CD14-positive monocyte (primary cell): ENCODE results near the gene ZIC5. TPM values are rescaled to one million over a fixed set of nuclear protein-coding genes. Genes with fewer than 3 reads are reported as not detected.
A peak's percentile ranks its signal among the peaks of the same experiment; 100 is the strongest.

Experiments
- DNase-seq, 3 donors: peaks; one replicate each; pipeline ENCODE4 v3.0.0-alpha.2; 2011 to 2022
- H2AFZ ChIP-seq: 2 replicates; pipeline ENCODE4 v1.6.0; 2012; ENCODE audit warnings: mild to moderate bottlenecking, low read depth, low read length, inconsistent platforms; ENCODE audit not compliant: insufficient read depth, poor library complexity, severe bottlenecking
- H3K27ac ChIP-seq, 2 donors: 1 replicate in 1 of 2; 2 replicates in 1 of 2; pipeline ENCODE4 v1.5.1; 2012 to 2013; ENCODE audit warnings: low read length in 2 of 2, control low read depth in 1 of 2, inconsistent platforms in 1 of 2, low read depth in 1 of 2, mild to moderate bottlenecking in 1 of 2
- H3K27me3 ChIP-seq, 2 donors: one replicate each; pipeline versions ENCODE4 v1.6.0 to v1.6.1; 2011 to 2013; ENCODE audit warnings: low read length in 2 of 2; ENCODE audit not compliant: control insufficient read depth in 2 of 2, insufficient read depth in 2 of 2
- H3K36me3 ChIP-seq, 2 donors: replicated peaks in 1 of 2; 1 replicate in 1 of 2; 2 replicates in 1 of 2; pipeline versions ENCODE4 v1.5.1 to v1.6.1; 2012 to 2013; ENCODE audit warnings: low read length in 2 of 2, control low read depth in 1 of 2, inconsistent platforms in 1 of 2, mild to moderate bottlenecking in 1 of 2; ENCODE audit not compliant: insufficient read depth in 2 of 2, control insufficient read depth in 1 of 2
- H3K4me1 ChIP-seq, 2 donors: 1 replicate in 1 of 2; 2 replicates in 1 of 2; pipeline versions ENCODE4 v1.5.1 to v1.6.1; 2012 to 2013; ENCODE audit warnings: low read length in 2 of 2, control low read depth in 1 of 2, inconsistent platforms in 1 of 2, mild to moderate bottlenecking in 1 of 2, moderate library complexity in 1 of 2; ENCODE audit not compliant: insufficient read depth in 2 of 2, control insufficient read depth in 1 of 2
- H3K4me2 ChIP-seq: replicated peaks from 2 replicates; pipeline ENCODE3; 2012; ENCODE audit warnings: low read length, moderate library complexity, mild to moderate bottlenecking; ENCODE audit not compliant: poor library complexity, severe bottlenecking; ENCODE audit errors: extremely low read depth
- H3K4me3 ChIP-seq, 3 experiments: fragments of 200-600 bp in 1 of 3; sonication (generic) in 1 of 3; replicated peaks in 1 of 3; 1 replicate in 2 of 3; 2 replicates in 1 of 3; pipeline ENCODE4 v1.5.1; 2011 to 2013; ENCODE audit warnings: low read length in 3 of 3, mild to moderate bottlenecking in 3 of 3, control low read depth in 2 of 3, low read depth in 2 of 3, inconsistent platforms in 1 of 3, moderate library complexity in 1 of 3
- H3K79me2 ChIP-seq: 2 replicates; pipeline ENCODE4 v1.6.0; 2012; ENCODE audit warnings: mild to moderate bottlenecking, control low read depth, inconsistent platforms, low read length, moderate library complexity; ENCODE audit not compliant: insufficient read depth
- H3K9ac ChIP-seq: 2 replicates; pipeline ENCODE4 v1.6.0; 2017; ENCODE audit warnings: low read length, mild to moderate bottlenecking; ENCODE audit not compliant: insufficient read depth, poor library complexity, severe bottlenecking
- H3K9me3 ChIP-seq, 2 donors: replicated peaks in 1 of 2; 1 replicate in 1 of 2; 2 replicates in 1 of 2; pipeline versions ENCODE4 v1.5.1 to v1.6.1; 2012 to 2013; ENCODE audit warnings: low read length in 2 of 2, control low read depth in 1 of 2; ENCODE audit not compliant: control insufficient read depth in 1 of 2, insufficient read depth in 1 of 2
- H4K20me1 ChIP-seq: 2 replicates; pipeline ENCODE4 v1.6.0; 2012; ENCODE audit warnings: mild to moderate bottlenecking, low read length, control low read depth, moderate library complexity; ENCODE audit not compliant: insufficient read depth
- H3K27ac Mint-ChIP-seq, 7 donors: one replicate each; pipeline ENCODE4 v1.8.0; 2020; ENCODE audit warnings: mild to moderate bottlenecking in 7 of 7, mixed read lengths in 7 of 7, moderate library complexity in 6 of 7, inconsistent platforms in 2 of 7
- H3K27me3 Mint-ChIP-seq, 3 donors: one replicate each; pipeline ENCODE4 v1.8.0; 2021 to 2022; ENCODE audit warnings: low read depth in 3 of 3, mild to moderate bottlenecking in 3 of 3, mixed read lengths in 3 of 3, moderate library complexity in 3 of 3, inconsistent platforms in 1 of 3
- H3K36me3 Mint-ChIP-seq, 2 donors: one replicate each; pipeline ENCODE4 v1.8.0; 2020; ENCODE audit warnings: mixed read lengths in 2 of 2, inconsistent platforms in 1 of 2, mild to moderate bottlenecking in 1 of 2
- H3K4me1 Mint-ChIP-seq: one replicate; pipeline ENCODE4 v1.8.0; 2020; ENCODE audit warnings: mild to moderate bottlenecking, mixed read lengths
- H3K4me3 Mint-ChIP-seq, 2 donors: one replicate each; pipeline ENCODE4 v1.8.0; 2020; ENCODE audit warnings: mild to moderate bottlenecking in 2 of 2, mixed read lengths in 2 of 2, moderate library complexity in 1 of 2
- H3K9me3 Mint-ChIP-seq, 7 donors: one replicate each; pipeline ENCODE4 v1.8.0; 2020 to 2022; ENCODE audit warnings: mixed read lengths in 7 of 7, mild to moderate bottlenecking in 6 of 7, moderate library complexity in 6 of 7, inconsistent platforms in 2 of 7
- WGBS: methylation state at CpG from one replicate; pipeline ENCODE4 v1.1.5; 2013; ENCODE audit warnings: missing lambda C conversion rate; ENCODE audit not compliant: insufficient coverage; 5-methylcytosine and 5-hydroxymethylcytosine counted together
- intact Hi-C, 2 donors: fragments of 100-400 bp; cut with micrococcal nuclease; formaldehyde crosslinking; loops; one replicate each; pipeline versions ENCODE4 v1.15.0 to v1.15.1; 2023
- polyA plus RNA-seq, 3 donors: library from polyadenylated mRNA; depleted of rRNA in 1 of 3; unstranded in 2 of 3; stranded (reverse) in 1 of 3; fragments of 300-500 nt in 2 of 3; fragments of >200 nt in 1 of 3; fragmentation: Illumina TruSeq in 2 of 3; gene quantifications; 1 replicate in 2 of 3; 2 replicates in 1 of 3; pipeline ENCODE4 v1.2.3, GENCODE V29; 2012 to 2021
- TF ChIP-seq, protein P1 (sequence below): fragments of 200-600 bp; IDR thresholded peaks from one replicate; pipeline ENCODE4 v1.8.0; 2022; ENCODE audit warnings: antibody characterized with exemption, mild to moderate bottlenecking

Gene ZIC5
- polyA plus RNA-seq, 3 donors: not detected

DNA sequence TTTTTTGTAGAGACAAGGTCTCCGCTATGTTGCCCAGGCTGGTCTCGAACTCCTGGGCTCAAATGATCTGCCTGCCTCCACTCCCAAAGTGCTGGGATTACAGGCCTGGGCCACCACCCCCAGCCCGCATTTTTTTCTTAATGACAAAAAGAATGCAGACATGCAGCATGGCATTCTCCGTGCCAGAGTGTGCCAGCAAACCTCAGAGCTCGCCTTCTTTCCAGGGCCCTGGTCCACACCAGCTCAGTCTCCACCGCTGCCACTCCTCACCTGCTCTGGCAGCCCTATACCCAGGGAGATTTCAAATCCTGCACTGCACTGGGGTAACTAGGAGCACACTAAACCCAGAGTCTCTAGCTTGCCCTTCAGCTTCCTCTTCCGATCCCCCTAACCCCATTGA, 41.7 kb downstream of the ZIC5 start:
- no peaks in the 10 kb centered on the region for H3K9me3 ChIP-seq
- no peaks in the 10 kb centered on the region for H3K4me1 ChIP-seq
- H3K79me2 ChIP-seq: no peaks in the 10 kb centered on the region
- H4K20me1 ChIP-seq: no peaks in the 10 kb centered on the region
- no peak overlapping the region for H3K27ac ChIP-seq
- Mint-ChIP-seq H3K9me3 (peaks cover 0 to 8% (median 1%) of the 10 kb centered on the region in 7 donors), H3K27ac (peak overlapping the region in 1 of 7 donors; percentile 17), H3K36me3 (no peaks in the 10 kb centered on the region), H3K27me3 (peaks cover 7 to 11% (median 9%) of the 10 kb centered on the region in 3 donors), H3K4me1 (no peaks in the 10 kb centered on the region), H3K4me3 (no peak overlapping the region)
- 74% methylated on average over 7 of the region's 7 CpGs for WGBS
- H3K4me3 ChIP-seq: no peak overlapping the region
- H3K9ac ChIP-seq: no peak overlapping the region
- H3K36me3 ChIP-seq: no peaks in the 10 kb centered on the region
- TF ChIP-seq, protein P1, sequence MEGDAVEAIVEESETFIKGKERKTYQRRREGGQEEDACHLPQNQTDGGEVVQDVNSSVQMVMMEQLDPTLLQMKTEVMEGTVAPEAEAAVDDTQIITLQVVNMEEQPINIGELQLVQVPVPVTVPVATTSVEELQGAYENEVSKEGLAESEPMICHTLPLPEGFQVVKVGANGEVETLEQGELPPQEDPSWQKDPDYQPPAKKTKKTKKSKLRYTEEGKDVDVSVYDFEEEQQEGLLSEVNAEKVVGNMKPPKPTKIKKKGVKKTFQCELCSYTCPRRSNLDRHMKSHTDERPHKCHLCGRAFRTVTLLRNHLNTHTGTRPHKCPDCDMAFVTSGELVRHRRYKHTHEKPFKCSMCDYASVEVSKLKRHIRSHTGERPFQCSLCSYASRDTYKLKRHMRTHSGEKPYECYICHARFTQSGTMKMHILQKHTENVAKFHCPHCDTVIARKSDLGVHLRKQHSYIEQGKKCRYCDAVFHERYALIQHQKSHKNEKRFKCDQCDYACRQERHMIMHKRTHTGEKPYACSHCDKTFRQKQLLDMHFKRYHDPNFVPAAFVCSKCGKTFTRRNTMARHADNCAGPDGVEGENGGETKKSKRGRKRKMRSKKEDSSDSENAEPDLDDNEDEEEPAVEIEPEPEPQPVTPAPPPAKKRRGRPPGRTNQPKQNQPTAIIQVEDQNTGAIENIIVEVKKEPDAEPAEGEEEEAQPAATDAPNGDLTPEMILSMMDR: no peak
- H3K27me3 ChIP-seq: peaks cover 0 to 3% of the 10 kb centered on the region in 2 donors
- intact Hi-C loops: no loop called here
- H3K4me2 ChIP-seq: no peak overlapping the region
- no peak overlapping the region for H2AFZ ChIP-seq
- DNase-seq: no peak

DNA sequence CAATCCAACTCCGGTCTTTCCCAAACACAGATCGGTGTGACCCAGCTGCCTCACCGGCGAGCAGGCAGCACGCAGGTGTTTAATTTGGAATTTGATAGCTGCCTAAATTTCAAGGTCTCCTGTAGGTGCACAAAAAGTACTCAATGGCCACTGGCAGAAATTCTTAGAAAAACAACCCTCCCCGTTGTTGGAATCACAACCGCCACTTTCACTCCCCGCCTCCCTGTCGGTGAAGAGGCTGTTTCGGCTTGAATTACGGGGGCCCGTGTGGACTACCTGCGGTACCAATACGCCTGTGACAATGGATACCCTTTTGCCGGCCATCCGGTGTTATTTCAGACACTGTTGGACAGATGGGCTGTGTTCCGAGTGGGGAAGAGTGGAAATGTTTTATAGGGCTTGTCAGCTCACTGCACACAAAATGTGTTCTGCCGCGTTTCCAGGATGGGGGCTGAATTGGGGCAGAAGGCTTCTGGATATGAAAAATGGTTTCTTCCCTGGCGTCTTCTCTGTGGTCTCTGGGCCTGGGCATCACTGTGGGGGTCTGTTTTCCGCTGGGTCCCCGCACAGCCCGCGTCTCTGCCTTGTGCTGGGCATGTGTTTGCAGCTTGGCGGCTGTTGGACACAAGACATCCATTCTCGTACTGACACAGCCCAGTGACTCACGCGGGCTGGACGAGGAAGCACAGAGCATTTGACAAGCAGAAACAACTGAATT, 45.4 kb downstream of the ZIC5 start:
- H3K9me3 Mint-ChIP-seq: peaks cover 0 to 5% (median 0%) of the 10 kb centered on the region in 7 donors
- TF ChIP-seq, protein P1: no peak
- no peaks in the 10 kb centered on the region for H3K36me3 Mint-ChIP-seq
- no peak overlapping the region for H3K4me3 ChIP-seq
- H3K27ac Mint-ChIP-seq: no peak overlapping the region
- no peak overlapping the region for H2AFZ ChIP-seq
- H3K4me3 Mint-ChIP-seq: peak overlapping the region in 1 of 2 donors; percentile 23
- no peaks in the 10 kb centered on the region for H3K79me2 ChIP-seq
- no peak for DNase-seq
- no peaks in the 10 kb centered on the region for H3K9me3 ChIP-seq
- peaks cover 0 to 3% of the 10 kb centered on the region in 2 donors for H3K27me3 ChIP-seq
- H3K27me3 Mint-ChIP-seq: peaks cover 9 to 21% (median 21%) of the 10 kb centered on the region in 3 donors
- H3K4me2 ChIP-seq: no peak overlapping the region
- H3K9ac ChIP-seq: no peak overlapping the region
- H4K20me1 ChIP-seq: no peaks in the 10 kb centered on the region
- H3K4me1 ChIP-seq: no peaks in the 10 kb centered on the region
- H3K4me1 Mint-ChIP-seq: no peaks in the 10 kb centered on the region
- no peak overlapping the region for H3K27ac ChIP-seq
- no peaks in the 10 kb centered on the region for H3K36me3 ChIP-seq
- intact Hi-C loops: no loop called here
- WGBS: 75% methylated on average over 23 of the region's 29 CpGs
